HepG2 (cell line): ENCODE measurements around the gene VGLL4. TPM values are rescaled to one million over a fixed set of nuclear protein-coding genes. Genes with fewer than 3 reads are reported as not detected.

Source experiments
- ATF5 ChIP-seq: sonication (generic); formaldehyde crosslinking; IDR thresholded peaks from 2 replicates; pipeline ENCODE4 v1.4.0; 2020; ENCODE audit warnings: mild to moderate bottlenecking, low read depth, missing genetic modification reagents
- BCL3 ChIP-seq: sonication (generic); formaldehyde crosslinking; IDR thresholded peaks from 2 replicates; pipeline ENCODE4 v1.5.1; 2020; ENCODE audit warnings: mild to moderate bottlenecking, missing genetic modification reagents, moderate library complexity
- ELK4 ChIP-seq: sonication (generic); formaldehyde crosslinking; IDR thresholded peaks from 2 replicates; pipeline ENCODE4 v1.9.0; 2021; ENCODE audit warnings: missing genetic modification reagents, borderline replicate concordance
- FOXP4 ChIP-seq: sonication (generic); formaldehyde crosslinking; IDR thresholded peaks from 2 replicates; pipeline ENCODE4 v1.4.0; 2020; ENCODE audit warnings: missing genetic modification reagents
- KDM1A ChIP-seq: IDR thresholded peaks from 2 replicates; pipeline ENCODE4 v1.6.1; 2016; ENCODE audit warnings: missing compliant biosample characterization
- KDM3A ChIP-seq: IDR thresholded peaks from 2 replicates; pipeline ENCODE4 v1.6.1; 2018; ENCODE audit warnings: low read depth, missing compliant biosample characterization
- MIER2 ChIP-seq: IDR thresholded peaks from 2 replicates; pipeline ENCODE4 v1.6.1; 2016; ENCODE audit warnings: missing biosample characterization, missing genetic modification reagents
- NBN ChIP-seq: fragments of 450-650 bp; conservative IDR thresholded peaks from 2 replicates; pipeline ENCODE4 v1.6.1; 2017
- NFYC ChIP-seq: IDR thresholded peaks from 2 replicates; pipeline ENCODE4 v1.6.1; 2016; ENCODE audit warnings: missing genetic modification reagents, missing compliant biosample characterization
- RFXAP ChIP-seq: sonication (generic); formaldehyde crosslinking; IDR thresholded peaks from 2 replicates; pipeline ENCODE4 v1.4.0; 2020; ENCODE audit warnings: missing genetic modification reagents, borderline replicate concordance
- SIX1 ChIP-seq: sonication (generic); formaldehyde crosslinking; IDR thresholded peaks from 2 replicates; pipeline ENCODE4 v1.4.0; 2020; ENCODE audit warnings: missing genetic modification reagents, borderline replicate concordance
- SIX4 ChIP-seq: sonication (generic); formaldehyde crosslinking; IDR thresholded peaks from 2 replicates; pipeline ENCODE4 v1.4.0; 2020; ENCODE audit warnings: missing genetic modification reagents
- SP2 ChIP-seq: sonication (generic); formaldehyde crosslinking; IDR thresholded peaks from 2 replicates; pipeline ENCODE4 v1.5.1; 2020; ENCODE audit warnings: mild to moderate bottlenecking, missing genetic modification reagents
- ZFAT ChIP-seq: sonication (generic); formaldehyde crosslinking; conservative IDR thresholded peaks from 2 replicates; pipeline ENCODE4 v1.8.1; 2023; ENCODE audit warnings: missing genetic modification reagents, inconsistent platforms
- ZNF407 ChIP-seq: sonication (generic); formaldehyde crosslinking; IDR thresholded peaks from one replicate; pipeline ENCODE4 v1.5.1; 2020; ENCODE audit warnings: mild to moderate bottlenecking, missing genetic modification reagents; ENCODE audit errors: not compliant biosample characterization
- ZNF678 ChIP-seq: sonication (generic); formaldehyde crosslinking; IDR thresholded peaks from 2 replicates; pipeline ENCODE4 v1.4.0; 2020; ENCODE audit warnings: mild to moderate bottlenecking, missing genetic modification reagents
- ZNF747 ChIP-seq: sonication (generic); formaldehyde crosslinking; IDR thresholded peaks from 2 replicates; pipeline ENCODE4 v1.8.1; 2023; ENCODE audit warnings: missing genetic modification reagents, mild to moderate bottlenecking, borderline replicate concordance
- polyA plus RNA-seq, 8 experiments: library from polyadenylated mRNA; depleted of rRNA in 3 of 8; stranded (reverse) in 7 of 8; unstranded in 1 of 8; fragments of >200 nt; fragmentation: Illumina TruSeq in 4 of 8; extraction: Trizol in 4 of 8; gene quantifications; 2 replicates each; pipeline versions ENCODE4 v1.2.1 to v1.2.3, GENCODE V29; 2011 to 2016; ENCODE audit warnings: low read depth in 4 of 8, missing spikeins in 1 of 8, mixed read lengths in 1 of 8; ENCODE audit not compliant: insufficient read depth in 1 of 8
- total RNA-seq, 5 experiments: library from RNA; depleted of rRNA; stranded (reverse); fragments of >200 nt; fragmentation: Illumina TruSeq; extraction: Trizol; gene quantifications; 2 replicates each; pipeline ENCODE4 v1.2.3, GENCODE V29; 2016; ENCODE audit warnings: low read depth in 1 of 5

Gene VGLL4
- total and polyA plus RNA-seq, 2 of the 13 experiments (the other 11 are each of a cell fraction or from before 2014, with no cell fraction given) = 23.2 to 39.0 TPM

DNA sequence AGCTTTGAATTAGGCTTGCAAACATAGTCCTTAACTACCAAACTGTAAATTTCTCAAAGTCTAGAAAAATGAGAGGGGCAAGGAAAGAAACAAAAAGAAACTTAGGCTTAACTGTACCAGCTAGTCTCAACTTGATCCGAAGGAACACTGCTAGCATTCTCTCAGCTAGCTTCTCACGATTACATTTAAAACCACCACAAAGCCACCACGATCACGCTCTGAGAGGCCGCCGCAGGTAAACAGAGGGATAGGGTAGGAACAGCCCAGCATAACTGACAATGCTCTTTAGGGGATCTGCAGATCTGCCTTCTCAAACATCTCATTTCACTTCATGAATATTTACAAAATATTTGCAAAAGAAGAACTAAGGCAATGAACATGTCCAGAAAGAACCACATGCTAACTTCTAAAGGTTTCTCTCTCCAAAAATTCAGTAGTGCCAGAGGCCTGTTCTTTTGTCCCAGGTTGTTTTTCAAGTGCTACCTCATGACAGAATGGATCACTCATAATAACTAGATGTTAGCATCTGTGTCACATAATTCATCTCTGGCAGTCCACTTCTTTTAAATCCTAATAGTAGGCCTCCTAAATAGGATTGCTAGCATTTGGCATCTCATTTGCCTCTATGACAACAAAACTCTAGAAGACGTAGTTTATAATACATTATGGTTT is 18.9 kb downstream of the VGLL4 start (continued):
- TF ChIP-seq ZNF407 (CRISPR knock-in tag) = no peak
- no peak for TF ChIP-seq NBN
- TF ChIP-seq ZNF747 (CRISPR knock-in tag) = no peak
- no peak for TF ChIP-seq KDM1A (CRISPR knock-in tag)
- TF ChIP-seq SIX1 (CRISPR knock-in tag) = no peak
- TF ChIP-seq RFXAP (CRISPR knock-in tag) = no peak
- no peak for TF ChIP-seq MIER2
- no peak for TF ChIP-seq ELK4 (CRISPR knock-in tag)
- TF ChIP-seq ZFAT (CRISPR knock-in tag) = no peak
- no peak for TF ChIP-seq FOXP4 (CRISPR knock-in tag)
- TF ChIP-seq SIX4 (CRISPR knock-in tag) = no peak
- TF ChIP-seq SP2 (CRISPR knock-in tag) = no peak
- no peak for TF ChIP-seq BCL3 (CRISPR knock-in tag)
- no peak for TF ChIP-seq ATF5 (CRISPR knock-in tag)
- no peak for TF ChIP-seq KDM3A
- TF ChIP-seq ZNF678 (CRISPR knock-in tag) = no peak
- TF ChIP-seq NFYC (CRISPR knock-in tag) = no peak
